HepG2 (cell line): ENCODE data around the gene CALR. TPM values are rescaled to one million over a fixed set of nuclear protein-coding genes. Genes with fewer than 3 reads are reported as not detected.

Source experiments
- BRD4 ChIP-seq: sonication (generic); formaldehyde crosslinking; IDR thresholded peaks from 2 replicates; pipeline ENCODE4 v1.4.0; 2020; ENCODE audit warnings: missing genetic modification reagents
- CEBPZ ChIP-seq: IDR thresholded peaks from 2 replicates; pipeline ENCODE4 v1.6.1; 2012; ENCODE audit warnings: low read length, improper control_type of control experiment
- HOXA9 ChIP-seq: sonication (generic); formaldehyde crosslinking; IDR thresholded peaks from 2 replicates; pipeline ENCODE4 v1.8.1; 2022; ENCODE audit warnings: missing genetic modification reagents, mild to moderate bottlenecking, moderate library complexity, borderline replicate concordance
- KLF11 ChIP-seq: IDR thresholded peaks from 2 replicates; pipeline ENCODE4 v1.6.1; 2016; ENCODE audit warnings: missing compliant biosample characterization
- MAF1 ChIP-seq: sonication (generic); formaldehyde crosslinking; IDR thresholded peaks from 2 replicates; pipeline ENCODE4 v1.5.0; 2020; ENCODE audit warnings: missing genetic modification reagents, borderline replicate concordance
- MBNL3 ChIP-seq: fragments of 250-450 bp; sonication (Bioruptor Pico); conservative IDR thresholded peaks from 2 replicates; pipeline ENCODE4 v1.8.0; 2022; ENCODE audit warnings: mild to moderate bottlenecking, inconsistent platforms
- NFAT5 ChIP-seq: sonication (generic); formaldehyde crosslinking; IDR thresholded peaks from 2 replicates; pipeline ENCODE4 v1.4.0; 2020; ENCODE audit warnings: missing genetic modification reagents
- NFIC ChIP-seq: IDR thresholded peaks from 2 replicates; pipeline ENCODE4 v1.6.1; 2012; ENCODE audit warnings: mild to moderate bottlenecking, low read length, inconsistent platforms
- SKIL ChIP-seq: sonication (generic); formaldehyde crosslinking; IDR thresholded peaks from 2 replicates; pipeline ENCODE4 v1.8.0; 2022; ENCODE audit warnings: missing genetic modification reagents, mild to moderate bottlenecking, moderate library complexity, borderline replicate concordance
- SRY ChIP-seq: sonication (generic); formaldehyde crosslinking; IDR thresholded peaks from 2 replicates; pipeline ENCODE4 v1.8.0; 2022; ENCODE audit warnings: mild to moderate bottlenecking, missing genetic modification reagents
- TCF12 ChIP-seq, 2 experiments: fragments of 450-650 bp in 1 of 2; sonication (generic) in 1 of 2; formaldehyde crosslinking in 1 of 2; IDR thresholded peaks; 2 replicates each; pipeline versions ENCODE4 v1.6.1 to v1.8.0; 2017 to 2022; ENCODE audit warnings: antibody characterized with exemption in 1 of 2, mild to moderate bottlenecking in 1 of 2, missing genetic modification reagents in 1 of 2, moderate library complexity in 1 of 2
- TEF ChIP-seq: sonication (generic); formaldehyde crosslinking; IDR thresholded peaks from 2 replicates; pipeline ENCODE4 v1.5.0; 2020; ENCODE audit warnings: missing genetic modification reagents
- ZC3H13 ChIP-seq: sonication (generic); formaldehyde crosslinking; IDR thresholded peaks from 2 replicates; pipeline ENCODE4 v1.8.1; 2023; ENCODE audit warnings: mild to moderate bottlenecking, missing genetic modification reagents, moderate library complexity
- ZNF3 ChIP-seq: IDR thresholded peaks from 2 replicates; pipeline ENCODE4 v1.7.0; 2017; ENCODE audit warnings: inconsistent platforms
- ZNF350 ChIP-seq: sonication (generic); formaldehyde crosslinking; IDR thresholded peaks from 2 replicates; pipeline ENCODE4 v1.4.0; 2020; ENCODE audit warnings: mild to moderate bottlenecking, low read depth, missing genetic modification reagents, borderline replicate concordance
- ZNF572 ChIP-seq: sonication (generic); formaldehyde crosslinking; IDR thresholded peaks from 2 replicates; pipeline ENCODE4 v1.5.1; 2020; ENCODE audit warnings: mild to moderate bottlenecking, missing genetic modification reagents
- ZNF660 ChIP-seq: sonication (generic); formaldehyde crosslinking; IDR thresholded peaks from 2 replicates; pipeline ENCODE4 v1.5.1; 2020; ENCODE audit warnings: mild to moderate bottlenecking, low read depth, missing genetic modification reagents, borderline replicate concordance
- ZNF737 ChIP-seq: sonication (generic); formaldehyde crosslinking; IDR thresholded peaks from 2 replicates; pipeline ENCODE4 v1.5.0; 2020; ENCODE audit warnings: missing genetic modification reagents, mild to moderate bottlenecking, borderline replicate concordance
- polyA plus RNA-seq, 8 experiments: library from polyadenylated mRNA; depleted of rRNA in 3 of 8; stranded (reverse) in 7 of 8; unstranded in 1 of 8; fragments of >200 nt; fragmentation: Illumina TruSeq in 4 of 8; extraction: Trizol in 4 of 8; gene quantifications; 2 replicates each; pipeline versions ENCODE4 v1.2.1 to v1.2.3, GENCODE V29; 2011 to 2016; ENCODE audit warnings: low read depth in 4 of 8, missing spikeins in 1 of 8, mixed read lengths in 1 of 8; ENCODE audit not compliant: insufficient read depth in 1 of 8
- total RNA-seq, 5 experiments: library from RNA; depleted of rRNA; stranded (reverse); fragments of >200 nt; fragmentation: Illumina TruSeq; extraction: Trizol; gene quantifications; 2 replicates each; pipeline ENCODE4 v1.2.3, GENCODE V29; 2016; ENCODE audit warnings: low read depth in 1 of 5

CALR gene
- total and polyA plus RNA-seq, 2 of the 13 experiments (the other 11 are each of a cell fraction or from before 2014, with no cell fraction given) = 898 to 934 TPM

GRCh38 chr19:12946092-12946721, 7.8 kb downstream of the CALR start (continued):
- TF ChIP-seq TCF12 (IDR thresholded peaks at IDR 0.05) (no peak), TCF12 (CRISPR knock-in tag; IDR thresholded peaks at IDR 0.05) (0 out of 2 replicates have a peak, but pooled peaks have one; percentile 53), HOXA9 (CRISPR knock-in tag) (no peak), NFIC (peak; percentile 26; the same call in 1 of the 2 replicates), SKIL (CRISPR knock-in tag) (no peak), ZNF3 (peak; percentile 92), ZC3H13 (CRISPR knock-in tag) (0 out of 2 replicates have a peak, but pooled peaks have one; percentile 41), NFAT5 (CRISPR knock-in tag) (peak; percentile 11; the same call in 1 of the 2 replicates), MBNL3 (CRISPR knock-in tag) (no peak), TEF (CRISPR knock-in tag) (no peak), ZNF572 (CRISPR knock-in tag) (no peak), BRD4 (CRISPR knock-in tag) (no peak), ZNF737 (no peak), MAF1 (CRISPR knock-in tag) (0 out of 2 replicates have a peak, but pooled peaks have one; percentile 5), ZNF350 (no peak), KLF11 (CRISPR knock-in tag) (no peak), ZNF660 (CRISPR knock-in tag) (no peak), CEBPZ (no peak), SRY (CRISPR knock-in tag) (0 out of 2 replicates have a peak, but pooled peaks have one; percentile 16)
